ENCODE data around the gene NPHP4.

The NPHP4 gene

GRCh38 chr1:6002714-6003501, 10.7 kb upstream of the NPHP4 start:
- DNase-seq: no peak

GRCh38 chr1:6001992-6002576, 9.9 kb upstream of the NPHP4 start:
- DNase-seq: peak; percentile 54

- no peak for DNase-seq
These were observed 8.4 kb upstream of the NPHP4 start for GRCh38 chr1:6000444-6001288.

- DNase-seq: no peak
These were observed 7.7 kb upstream of the NPHP4 start for GRCh38 chr1:5999711-6000443.

GRCh38 chr1:5998906-5999301, 6.7 kb upstream of the NPHP4 start:
- no peak for DNase-seq

- no peak for DNase-seq
These were observed 6.1 kb upstream of the NPHP4 start for GRCh38 chr1:5998051-5998905.

GRCh38 chr1:5997316-5997715, 5.1 kb upstream of the NPHP4 start:
- DNase-seq: no peak

- DNase-seq: no peak
These were observed 4.5 kb upstream of the NPHP4 start for GRCh38 chr1:5996641-5997270.

GRCh38 chr1:5995871-5996630, 3.8 kb upstream of the NPHP4 start:
- DNase-seq: no peak

GRCh38 chr1:5994713-5995621, 2.7 kb upstream of the NPHP4 start:
- DNase-seq: no peak

- no peak for DNase-seq
These were observed 1.6 kb upstream of the NPHP4 start for GRCh38 chr1:5993556-5994491.

- DNase-seq: no peak
These were observed 760 bp upstream of the NPHP4 start for GRCh38 chr1:5992814-5993555.

- no peak for DNase-seq
These were observed 722 bp downstream of the NPHP4 start for GRCh38 chr1:5991381-5992025.

GRCh38 chr1:5990913-5991312, 1.3 kb downstream of the NPHP4 start:
- DNase-seq: no peak

GRCh38 chr1:5989731-5990271, 2.4 kb downstream of the NPHP4 start:
- no peak for DNase-seq

- DNase-seq: no peak
These were observed 3.0 kb downstream of the NPHP4 start for GRCh38 chr1:5989286-5989605.

All from NCI-H1417 treated with DMSO at 0.1 percent for 48 hours (cell line).